Measurements from ENCODE around the gene SULT1E1.

DNA sequence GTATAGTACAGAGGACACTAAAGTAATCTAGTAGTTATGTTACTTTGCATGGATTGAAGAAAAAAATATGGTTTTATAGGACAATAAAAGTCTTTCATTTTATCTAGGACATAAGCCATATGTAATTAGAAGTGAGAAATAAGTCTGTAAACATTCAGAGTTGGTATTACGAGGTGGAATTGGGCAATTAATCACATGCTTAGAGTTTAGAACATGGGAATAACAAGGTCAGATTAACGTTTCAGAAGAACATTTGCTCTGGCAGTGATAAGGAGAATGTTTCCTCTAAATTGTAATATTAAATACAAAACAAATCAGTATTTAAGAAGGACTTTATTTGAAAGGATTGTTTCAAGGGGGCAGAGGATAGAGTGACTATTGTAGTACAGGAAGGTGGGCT lies 15.6 kb upstream of the SULT1E1 start:
- no peak for TF ChIP-seq MAFK (IDR thresholded peaks at IDR 0.05; ENCODE audit: low read depth, low read length)
- no peak for TF ChIP-seq SP1 (IDR thresholded peaks at IDR 0.05; ENCODE audit: low read depth, low read length)
